GM12878 (cell line): ENCODE data around the gene TOP2B. TPM values are rescaled to one million over a fixed set of nuclear protein-coding genes. Genes with fewer than 3 reads are reported as not detected.

ENCODE experiments used
- BMI1 ChIP-seq: fragments of 450-650 bp; IDR thresholded peaks from 2 replicates; pipeline ENCODE4 v1.6.1; 2016; ENCODE audit warnings: mild to moderate bottlenecking, moderate library complexity, borderline replicate concordance
- CBX3 ChIP-seq: fragments of 200-600 bp; sonication (generic); IDR thresholded peaks from 2 replicates; pipeline ENCODE4 v1.6.1; 2016; ENCODE audit warnings: low read depth, borderline replicate concordance
- CTCF ChIP-seq, 3 experiments: IDR thresholded peaks in 2 of 3; conservative IDR thresholded peaks in 1 of 3; 2 replicates each; pipeline ENCODE4 v1.5.1; 2011; ENCODE audit warnings: low read depth in 3 of 3, low read length in 3 of 3, mild to moderate bottlenecking in 3 of 3, control low read depth in 2 of 3, moderate library complexity in 2 of 3, inconsistent platforms in 1 of 3, mixed read lengths in 1 of 3; ENCODE audit not compliant: control insufficient read depth in 2 of 3, insufficient read depth in 1 of 3; ENCODE audit errors: extremely low read depth in 1 of 3
- EGR1 ChIP-seq, 2 experiments: IDR thresholded peaks; 1 replicate in 1 of 2; 2 replicates in 1 of 2; pipeline ENCODE4 v1.6.1; 2011 to 2012; ENCODE audit warnings: low read depth in 2 of 2, low read length in 2 of 2, borderline replicate concordance in 1 of 2, mild to moderate bottlenecking in 1 of 2, moderate library complexity in 1 of 2
- IKZF2 ChIP-seq, 2 experiments: fragments of 450-650 bp; IDR thresholded peaks; 2 replicates each; pipeline ENCODE4 v1.6.1; 2017; ENCODE audit warnings: mild to moderate bottlenecking in 2 of 2, moderate library complexity in 2 of 2
- NKRF ChIP-seq: fragments of 450-650 bp; conservative IDR thresholded peaks from 2 replicates; pipeline ENCODE4 v1.6.1; 2017; ENCODE audit warnings: mild to moderate bottlenecking, moderate library complexity
- NR2C1 ChIP-seq: fragments of 450-650 bp; IDR thresholded peaks from 2 replicates; pipeline ENCODE4 v1.6.1; 2017; ENCODE audit warnings: antibody characterized with exemption, mild to moderate bottlenecking, moderate library complexity
- NR2F1 ChIP-seq: fragments of 450-650 bp; conservative IDR thresholded peaks from 2 replicates; pipeline ENCODE4 v1.6.1; 2017; ENCODE audit warnings: mild to moderate bottlenecking
- SMAD5 ChIP-seq: IDR thresholded peaks from 2 replicates; pipeline ENCODE4 v1.6.1; 2016; ENCODE audit warnings: antibody characterized with exemption, low read depth
- TARDBP ChIP-seq: IDR thresholded peaks from 2 replicates; pipeline ENCODE4 v1.6.1; 2016; ENCODE audit warnings: borderline replicate concordance
- ZNF384 ChIP-seq: IDR thresholded peaks from 2 replicates; pipeline ENCODE4 v1.6.1; 2012; ENCODE audit warnings: low read depth, mild to moderate bottlenecking, low read length, improper control_type of control experiment, borderline replicate concordance
- polyA plus RNA-seq, 11 experiments: library from polyadenylated mRNA; depleted of rRNA in 4 of 11; unstranded in 6 of 11; stranded (reverse) in 5 of 11; fragments of >200 nt; fragmentation: Nextera tagmentation in 4 of 11; fragmentation: Illumina TruSeq in 1 of 11; extraction: Ambion mirVana in 4 of 11; extraction: Trizol in 1 of 11; gene quantifications; 1 replicate in 1 of 11; 2 replicates in 10 of 11; pipeline versions ENCODE4 v1.2.1 to v1.2.3, GENCODE V29; 2011 to 2016; ENCODE audit warnings: inconsistent platforms in 2 of 11, missing spikeins in 2 of 11, low read depth in 1 of 11
- total RNA-seq, 4 experiments: library from RNA; depleted of rRNA in 3 of 4; stranded (reverse); fragments of >200 nt in 3 of 4; fragmentation: Illumina TruSeq in 1 of 4; extraction: Trizol in 1 of 4; gene quantifications; 2 replicates each; pipeline versions ENCODE4 v1.2.1 to v1.2.3, GENCODE V29; 2013 to 2021
- TF ChIP-seq, protein P1 (sequence below): fragments of 450-650 bp; formaldehyde crosslinking; IDR thresholded peaks from 2 replicates; pipeline ENCODE4 v1.4.0; 2022; ENCODE audit warnings: mild to moderate bottlenecking, moderate library complexity
- TF ChIP-seq, protein P2 (sequence below): fragments of 450-650 bp; IDR thresholded peaks from 2 replicates; pipeline ENCODE4 v1.6.1; 2017; ENCODE audit warnings: mild to moderate bottlenecking
- TF ChIP-seq, protein P3 (sequence below): IDR thresholded peaks from 2 replicates; pipeline ENCODE4 v1.6.1; 2012; ENCODE audit warnings: mild to moderate bottlenecking, low read depth, low read length

The TOP2B gene
- total and polyA plus RNA-seq, 10 of the 15 experiments (the other 5 are each of a cell fraction or from before 2014, with no cell fraction given): 28.6 to 134 (median 83.4) TPM

GRCh38 chr3:25665315-25666280 lies 891 bp upstream of the TOP2B start (continued):
- TF ChIP-seq, protein P1, sequence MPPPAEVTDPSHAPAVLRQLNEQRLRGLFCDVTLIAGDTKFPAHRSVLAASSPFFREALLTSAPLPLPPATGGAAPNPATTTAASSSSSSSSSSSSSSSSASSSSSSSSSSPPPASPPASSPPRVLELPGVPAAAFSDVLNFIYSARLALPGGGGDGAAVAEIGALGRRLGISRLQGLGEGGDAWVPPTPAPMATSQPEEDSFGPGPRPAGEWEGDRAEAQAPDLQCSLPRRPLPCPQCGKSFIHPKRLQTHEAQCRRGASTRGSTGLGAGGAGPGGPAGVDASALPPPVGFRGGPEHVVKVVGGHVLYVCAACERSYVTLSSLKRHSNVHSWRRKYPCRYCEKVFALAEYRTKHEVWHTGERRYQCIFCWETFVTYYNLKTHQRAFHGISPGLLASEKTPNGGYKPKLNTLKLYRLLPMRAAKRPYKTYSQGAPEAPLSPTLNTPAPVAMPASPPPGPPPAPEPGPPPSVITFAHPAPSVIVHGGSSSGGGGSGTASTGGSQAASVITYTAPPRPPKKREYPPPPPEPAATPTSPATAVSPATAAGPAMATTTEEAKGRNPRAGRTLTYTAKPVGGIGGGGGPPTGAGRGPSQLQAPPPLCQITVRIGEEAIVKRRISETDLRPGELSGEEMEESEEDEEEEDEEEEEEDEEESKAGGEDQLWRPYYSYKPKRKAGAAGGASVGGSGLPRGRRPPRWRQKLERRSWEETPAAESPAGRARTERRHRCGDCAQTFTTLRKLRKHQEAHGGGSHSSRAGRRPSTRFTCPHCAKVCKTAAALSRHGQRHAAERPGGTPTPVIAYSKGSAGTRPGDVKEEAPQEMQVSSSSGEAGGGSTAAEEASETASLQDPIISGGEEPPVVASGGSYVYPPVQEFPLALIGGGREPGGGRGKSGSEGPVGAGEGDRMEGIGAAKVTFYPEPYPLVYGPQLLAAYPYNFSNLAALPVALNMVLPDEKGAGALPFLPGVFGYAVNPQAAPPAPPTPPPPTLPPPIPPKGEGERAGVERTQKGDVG (CRISPR knock-in tag): no peak
- TF ChIP-seq, protein P2, sequence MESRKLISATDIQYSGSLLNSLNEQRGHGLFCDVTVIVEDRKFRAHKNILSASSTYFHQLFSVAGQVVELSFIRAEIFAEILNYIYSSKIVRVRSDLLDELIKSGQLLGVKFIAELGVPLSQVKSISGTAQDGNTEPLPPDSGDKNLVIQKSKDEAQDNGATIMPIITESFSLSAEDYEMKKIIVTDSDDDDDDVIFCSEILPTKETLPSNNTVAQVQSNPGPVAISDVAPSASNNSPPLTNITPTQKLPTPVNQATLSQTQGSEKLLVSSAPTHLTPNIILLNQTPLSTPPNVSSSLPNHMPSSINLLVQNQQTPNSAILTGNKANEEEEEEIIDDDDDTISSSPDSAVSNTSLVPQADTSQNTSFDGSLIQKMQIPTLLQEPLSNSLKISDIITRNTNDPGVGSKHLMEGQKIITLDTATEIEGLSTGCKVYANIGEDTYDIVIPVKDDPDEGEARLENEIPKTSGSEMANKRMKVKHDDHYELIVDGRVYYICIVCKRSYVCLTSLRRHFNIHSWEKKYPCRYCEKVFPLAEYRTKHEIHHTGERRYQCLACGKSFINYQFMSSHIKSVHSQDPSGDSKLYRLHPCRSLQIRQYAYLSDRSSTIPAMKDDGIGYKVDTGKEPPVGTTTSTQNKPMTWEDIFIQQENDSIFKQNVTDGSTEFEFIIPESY: no peak; the same call in 1 of the 2 replicates
- TF ChIP-seq SMAD5 (0 out of 2 replicates have a peak, but pooled peaks have one; percentile 5), NR2F1 (peak; percentile 54), CTCF (IDR thresholded peaks at IDR 0.05 in 2 of 3, conservative IDR thresholded peaks at IDR 0.05 in 1 of 3; ENCODE audit: control insufficient read depth in 2 of 3, extremely low read depth in 1 of 3, insufficient read depth in 1 of 3, low read depth in 3 of 3, low read length in 3 of 3) (no peak), EGR1 (IDR thresholded peaks at IDR 0.05; ENCODE audit: borderline replicate concordance in 1 of 2, low read depth in 2 of 2, low read length in 2 of 2) (0 out of 3 replicates have a peak, but pooled peaks of 1 of the 2 experiments have one; percentile 16), CBX3 (no peak), TARDBP (no peak), IKZF2 (IDR thresholded peaks at IDR 0.05) (0 out of 4 replicates have a peak, but pooled peaks of 1 of the 2 experiments have one; percentile 9), BMI1 (no peak), NR2C1 (no peak), NKRF (no peak), ZNF384 (peak; percentile 75; the same call in 1 of the 2 replicates)
- TF ChIP-seq, protein P3, sequence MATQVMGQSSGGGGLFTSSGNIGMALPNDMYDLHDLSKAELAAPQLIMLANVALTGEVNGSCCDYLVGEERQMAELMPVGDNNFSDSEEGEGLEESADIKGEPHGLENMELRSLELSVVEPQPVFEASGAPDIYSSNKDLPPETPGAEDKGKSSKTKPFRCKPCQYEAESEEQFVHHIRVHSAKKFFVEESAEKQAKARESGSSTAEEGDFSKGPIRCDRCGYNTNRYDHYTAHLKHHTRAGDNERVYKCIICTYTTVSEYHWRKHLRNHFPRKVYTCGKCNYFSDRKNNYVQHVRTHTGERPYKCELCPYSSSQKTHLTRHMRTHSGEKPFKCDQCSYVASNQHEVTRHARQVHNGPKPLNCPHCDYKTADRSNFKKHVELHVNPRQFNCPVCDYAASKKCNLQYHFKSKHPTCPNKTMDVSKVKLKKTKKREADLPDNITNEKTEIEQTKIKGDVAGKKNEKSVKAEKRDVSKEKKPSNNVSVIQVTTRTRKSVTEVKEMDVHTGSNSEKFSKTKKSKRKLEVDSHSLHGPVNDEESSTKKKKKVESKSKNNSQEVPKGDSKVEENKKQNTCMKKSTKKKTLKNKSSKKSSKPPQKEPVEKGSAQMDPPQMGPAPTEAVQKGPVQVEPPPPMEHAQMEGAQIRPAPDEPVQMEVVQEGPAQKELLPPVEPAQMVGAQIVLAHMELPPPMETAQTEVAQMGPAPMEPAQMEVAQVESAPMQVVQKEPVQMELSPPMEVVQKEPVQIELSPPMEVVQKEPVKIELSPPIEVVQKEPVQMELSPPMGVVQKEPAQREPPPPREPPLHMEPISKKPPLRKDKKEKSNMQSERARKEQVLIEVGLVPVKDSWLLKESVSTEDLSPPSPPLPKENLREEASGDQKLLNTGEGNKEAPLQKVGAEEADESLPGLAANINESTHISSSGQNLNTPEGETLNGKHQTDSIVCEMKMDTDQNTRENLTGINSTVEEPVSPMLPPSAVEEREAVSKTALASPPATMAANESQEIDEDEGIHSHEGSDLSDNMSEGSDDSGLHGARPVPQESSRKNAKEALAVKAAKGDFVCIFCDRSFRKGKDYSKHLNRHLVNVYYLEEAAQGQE: no peak
